Endometrial microvascular endothelial cells (primary cell): Measurements from ENCODE around the gene WFIKKN2. TPM values are rescaled to one million over a fixed set of nuclear protein-coding genes. Genes with fewer than 3 reads are reported as not detected.

Experiments
- in situ Hi-C: cut with HindIII; loops from 2 replicates; pipeline ENCODE4 v1.10.0; 2017; ENCODE audit warnings: low sequenced_read_pairs, low pct_unique_long_range_greater_than_20kb; ENCODE audit errors: inconsistent ontology term
- total RNA-seq: library from RNA; depleted of rRNA; stranded (reverse); fragments of >200 nt; gene quantifications from one replicate; pipeline ENCODE4 v1.2.3, GENCODE V29; 2015; ENCODE audit errors: inconsistent ontology term

The WFIKKN2 gene
- total RNA-seq, 1 donor from 2014 or later = not detected

- in situ Hi-C loops = no loop called here
Observed at GRCh38 chr17:50890675-50891516, 55.5 kb downstream of the WFIKKN2 start.

GRCh38 chr17:50891577-50891989 lies 56.2 kb downstream of the WFIKKN2 start:
- in situ Hi-C loops = no loop called here

Other genes starting within 250 kb of the WFIKKN2 start
- gene ABCC3, start 200.7 kb upstream of the WFIKKN2 start, total RNA-seq = 34.9 TPM
- gene ANKRD40, start 127.7 kb upstream of the WFIKKN2 start, total RNA-seq = 43.2 TPM
- gene LUC7L3, start 116.0 kb upstream of the WFIKKN2 start, total RNA-seq = 15.7 TPM
- not detected for gene ANKRD40CL, start 68.1 kb upstream of the WFIKKN2 start, total RNA-seq
- 7.2 TPM for gene TOB1, start 30.8 kb downstream of the WFIKKN2 start, total RNA-seq